Measurements from ENCODE around the gene CMA1.
"Not testable (repeated sequence)": the region's sequence is repeated elsewhere in the genome, so short reads cannot be mapped to it uniquely, and the experiment has no call there.

Gene CMA1

DNA sequence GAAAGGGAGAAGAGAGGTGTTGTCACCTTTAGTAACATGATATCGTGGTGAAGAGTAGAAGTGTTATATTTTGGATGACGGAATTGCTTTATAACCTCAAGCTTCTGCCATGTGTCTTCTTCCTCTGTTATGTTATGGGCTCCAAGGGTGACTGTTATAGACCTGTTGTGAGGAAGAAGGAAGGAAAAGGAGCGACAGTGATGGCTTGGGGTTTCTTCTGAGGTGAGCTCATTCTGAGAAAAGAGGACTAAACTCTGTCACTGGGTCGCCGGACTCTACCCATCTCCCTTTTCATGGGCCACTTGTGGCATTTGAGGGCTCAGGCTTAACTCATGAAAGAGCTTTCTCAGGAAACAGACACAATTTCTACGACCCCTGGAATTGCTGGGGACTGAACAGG, 1.6 kb downstream of the CMA1 start:
- H3K4me3 ChIP-seq (ENCODE audit: low read length): no peak overlapping the region
- H3K27me3 ChIP-seq (ENCODE audit: control insufficient read depth, insufficient read depth, low read length): no peaks in the 10 kb centered on the region; the same call in 1 of the 2 replicates
- no peaks in the 10 kb centered on the region for H3K9me3 ChIP-seq (ENCODE audit: control insufficient read depth, insufficient read depth, low read length)
- no peak overlapping the region for H3K27ac ChIP-seq (ENCODE audit: low read length)
- whole genome bisulfite sequencing (ENCODE audit: insufficient coverage, insufficient read length): 100% methylated on average over 2 of the region's 6 CpGs
- H3K4me1 ChIP-seq (ENCODE audit: control insufficient read depth, insufficient read depth, low read length): no peaks in the 10 kb centered on the region
- DNase-seq (ENCODE audit: low read depth, low spot score): no peak
- H3K36me3 ChIP-seq (ENCODE audit: control insufficient read depth, insufficient read depth, low read length): no peaks in the 10 kb centered on the region

DNA sequence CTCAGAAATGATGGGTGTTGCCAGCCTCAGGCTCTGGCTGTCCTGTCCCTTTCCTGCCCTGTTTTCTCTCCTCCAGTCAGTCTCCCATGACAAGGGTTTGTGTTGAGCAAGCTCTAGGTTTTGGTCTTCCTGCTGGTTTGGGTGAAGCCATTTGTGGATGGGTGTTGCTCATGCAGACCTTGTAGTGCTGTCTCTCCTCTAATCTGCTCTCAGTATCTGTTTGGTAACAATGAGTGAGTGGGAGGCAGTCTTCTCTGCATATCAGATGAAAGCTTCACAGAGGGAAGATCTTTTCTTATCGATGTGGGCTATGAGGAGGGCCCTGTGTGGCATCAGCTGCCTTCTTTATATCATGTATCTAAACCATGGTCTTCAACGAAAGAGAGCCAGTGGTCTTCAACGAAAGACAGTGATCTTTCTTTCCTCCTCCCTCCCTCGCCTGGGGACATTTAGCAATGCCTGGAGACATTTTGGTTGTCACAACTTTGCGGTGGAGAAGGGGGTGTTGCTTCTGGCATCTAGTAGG, 3.6 kb downstream of the CMA1 start:
- Histone ChIP-seq H3K4me3 (ENCODE audit: low read length) (no peak overlapping the region), H3K9me3 (ENCODE audit: control insufficient read depth, insufficient read depth, low read length) (no peaks in the 10 kb centered on the region), H3K27me3 (ENCODE audit: control insufficient read depth, insufficient read depth, low read length) (no peaks in the 10 kb centered on the region; the same call in 1 of the 2 replicates), H3K4me1 (ENCODE audit: control insufficient read depth, insufficient read depth, low read length) (no peaks in the 10 kb centered on the region), H3K27ac (ENCODE audit: low read length) (no peak overlapping the region), H3K36me3 (ENCODE audit: control insufficient read depth, insufficient read depth, low read length) (no peaks in the 10 kb centered on the region)
- WGBS (ENCODE audit: insufficient coverage, insufficient read length): no CpG with 5 or more reads among the region's 5 CpGs
- no peak for DNase-seq (ENCODE audit: low read depth, low spot score)

DNA sequence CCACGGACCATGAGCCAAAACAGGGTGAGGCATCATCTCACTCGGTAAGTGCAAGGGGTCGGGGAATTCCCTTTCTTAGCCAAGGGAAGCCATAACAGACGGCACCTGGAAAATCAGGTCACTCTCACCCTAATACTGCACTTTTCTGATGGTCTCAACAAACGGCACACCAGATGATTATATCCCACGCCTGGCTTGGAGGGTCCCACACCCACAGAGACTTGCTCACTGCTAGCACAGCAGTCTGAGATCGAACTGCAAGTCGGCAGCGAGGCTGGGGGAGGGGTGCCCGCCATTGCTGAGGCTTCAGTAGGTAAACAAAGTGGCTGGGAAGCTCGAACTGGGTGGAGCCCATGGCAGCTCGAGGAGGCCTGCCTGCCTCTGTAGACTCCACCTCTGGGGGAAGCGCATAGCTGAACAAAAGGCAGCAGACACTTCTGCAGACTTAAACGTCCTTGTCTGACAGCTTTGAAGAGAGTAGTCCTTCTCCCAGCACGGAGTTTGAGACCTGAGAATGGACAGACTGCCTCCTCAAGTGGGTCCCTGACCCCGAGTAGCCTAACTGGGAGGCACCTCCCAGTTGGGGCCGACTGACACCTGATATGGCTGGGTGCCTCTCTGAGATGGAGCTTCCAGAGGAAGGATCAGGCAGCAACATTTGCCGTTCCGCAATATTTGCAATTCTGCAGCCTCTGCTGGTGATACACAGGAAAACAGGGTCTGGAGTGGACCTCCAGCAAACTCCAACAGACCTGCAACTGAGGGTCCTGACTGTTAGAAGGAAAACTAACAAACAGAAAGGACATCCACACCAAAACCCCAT, 16.3 kb downstream of the CMA1 start:
- WGBS (ENCODE audit: insufficient coverage, insufficient read length): no CpG with 5 or more reads among the region's 19 CpGs

DNA sequence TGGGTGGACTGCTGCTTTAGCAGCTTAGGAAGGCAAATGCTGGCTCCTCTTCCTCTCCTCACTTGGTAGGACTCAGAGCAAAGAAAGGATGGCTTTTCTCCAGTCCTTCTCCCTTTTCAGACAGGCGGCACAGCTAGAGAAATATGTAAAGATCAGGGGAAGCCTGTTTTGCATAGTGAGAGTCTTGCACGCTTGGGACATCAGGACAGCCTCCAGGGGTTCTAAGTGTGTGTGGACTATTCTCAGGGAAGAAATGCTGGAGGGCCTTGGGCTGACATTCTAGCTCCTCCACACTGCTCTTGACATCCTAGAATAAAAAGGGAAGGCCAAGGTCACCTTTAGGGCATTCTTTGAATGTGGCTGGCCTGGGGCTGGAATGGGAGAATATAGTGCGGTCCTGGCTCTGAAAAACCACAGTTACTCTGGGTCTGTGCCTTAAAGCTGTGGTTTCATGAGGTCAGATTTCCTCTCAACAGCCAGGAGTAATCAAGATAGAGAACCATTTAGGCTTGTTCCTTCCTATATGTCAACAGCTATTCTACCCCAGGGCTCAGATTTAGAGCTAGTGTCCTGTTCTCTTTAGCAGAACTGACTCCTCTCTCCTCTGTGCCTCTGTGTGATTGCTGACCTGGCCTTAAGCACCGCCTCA, 24.3 kb downstream of the CMA1 start:
- Histone ChIP-seq H3K27me3 (ENCODE audit: control insufficient read depth, insufficient read depth, low read length) (no peaks in the 10 kb centered on the region), H3K36me3 (ENCODE audit: control insufficient read depth, insufficient read depth, low read length) (no peaks in the 10 kb centered on the region), H3K4me3 (ENCODE audit: low read length) (no peak overlapping the region), H3K4me1 (ENCODE audit: control insufficient read depth, insufficient read depth, low read length) (no peaks in the 10 kb centered on the region), H3K9me3 (ENCODE audit: control insufficient read depth, insufficient read depth, low read length) (no peaks in the 10 kb centered on the region), H3K27ac (ENCODE audit: low read length) (no peak overlapping the region)
- WGBS (ENCODE audit: insufficient coverage, insufficient read length): no CpG with 5 or more reads among the region's 4 CpGs
- no peak for DNase-seq (ENCODE audit: low read depth, low spot score)

More for the DNA sequence above, 16.3 kb downstream of the CMA1 start:
- not testable (repeated sequence) for H3K9me3 ChIP-seq (ENCODE audit: control insufficient read depth, insufficient read depth, low read length); H3K36me3 ChIP-seq (ENCODE audit: control insufficient read depth, insufficient read depth, low read length); H3K4me1 ChIP-seq (ENCODE audit: control insufficient read depth, insufficient read depth, low read length); H3K27ac ChIP-seq (ENCODE audit: low read length); DNase-seq (ENCODE audit: low read depth, low spot score); H3K4me3 ChIP-seq (ENCODE audit: low read length); H3K27me3 ChIP-seq (ENCODE audit: control insufficient read depth, insufficient read depth, low read length)

DNA sequence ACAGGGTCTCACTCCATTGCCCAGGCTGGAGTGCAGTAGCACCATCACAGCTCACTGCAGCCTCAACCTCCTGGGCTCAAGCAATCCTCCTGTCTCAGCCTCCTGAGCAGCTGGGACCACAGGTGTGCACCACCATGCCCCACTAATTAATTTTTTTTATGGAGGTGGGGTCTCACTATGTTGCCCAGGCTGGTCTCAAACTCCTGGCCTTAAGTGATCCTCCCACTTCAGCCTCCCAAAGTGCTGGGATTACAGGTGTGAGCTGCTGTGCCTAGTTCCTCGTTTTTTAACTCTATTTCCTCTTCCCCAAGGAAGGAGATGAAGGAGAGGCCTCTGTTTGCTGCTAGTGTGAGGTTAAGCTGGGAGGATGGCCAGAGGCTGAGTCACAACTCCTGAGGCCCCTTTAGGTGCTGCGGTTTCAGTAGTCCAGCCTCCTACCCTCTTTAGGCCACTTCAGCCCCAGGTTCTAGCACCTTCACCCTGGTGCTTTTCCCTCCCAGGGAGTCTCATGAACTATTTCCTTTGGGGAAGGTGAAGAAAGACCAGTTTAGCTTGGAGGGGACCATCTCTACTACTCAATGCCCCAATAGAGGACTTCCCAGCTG, 25.3 kb downstream of the CMA1 start:
- H3K27ac ChIP-seq (ENCODE audit: low read length); DNase-seq (ENCODE audit: low read depth, low spot score): not testable (repeated sequence)
- no CpG with 5 or more reads among the region's 2 CpGs for WGBS (ENCODE audit: insufficient coverage, insufficient read length)

DNA sequence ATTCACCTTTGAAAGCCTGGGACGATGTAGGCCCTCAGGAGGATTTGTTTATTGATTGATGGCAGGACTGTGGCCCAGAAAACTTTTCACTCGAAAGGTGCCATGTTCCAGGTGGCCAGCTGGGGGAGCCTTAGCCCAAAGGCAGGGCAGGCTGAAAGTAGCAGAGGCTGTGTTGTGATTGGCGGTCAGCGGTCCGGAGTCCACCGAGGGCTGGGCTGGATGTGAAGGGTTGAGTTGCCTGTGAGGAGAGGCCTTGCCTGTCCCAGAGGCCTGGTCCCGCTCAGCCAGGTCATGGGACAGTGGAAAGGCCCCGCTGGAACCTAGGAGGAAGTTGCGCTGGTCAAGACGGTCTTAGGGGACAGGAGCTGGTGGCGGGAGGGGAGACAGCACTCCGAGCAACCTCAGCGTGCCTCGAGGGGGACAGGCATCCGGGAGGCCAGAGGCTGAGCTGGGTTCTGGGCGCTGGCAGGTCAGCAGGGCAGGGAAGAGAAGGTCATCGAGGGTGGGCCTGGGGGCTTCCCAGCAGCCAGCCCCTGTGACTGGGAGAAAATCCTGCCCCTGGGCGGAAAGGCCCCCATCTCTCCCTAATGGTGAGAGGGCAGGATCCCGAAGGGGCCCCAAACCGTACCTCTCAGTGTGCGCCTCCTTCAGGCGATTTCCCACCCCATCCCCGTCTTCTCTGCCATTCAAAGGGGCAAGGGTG, 26.3 kb downstream of the CMA1 start:
- peak; percentile 84 for DNase-seq (ENCODE audit: low read depth, low spot score)
- WGBS (ENCODE audit: insufficient coverage, insufficient read length): no CpG with 5 or more reads among the region's 23 CpGs
- H3K4me3 ChIP-seq (ENCODE audit: low read length): no peak overlapping the region
- no peak overlapping the region for H3K27ac ChIP-seq (ENCODE audit: low read length)
- no peaks in the 10 kb centered on the region for H3K4me1 ChIP-seq (ENCODE audit: control insufficient read depth, insufficient read depth, low read length)
- no peaks in the 10 kb centered on the region for H3K9me3 ChIP-seq (ENCODE audit: control insufficient read depth, insufficient read depth, low read length)
- H3K27me3 ChIP-seq (ENCODE audit: control insufficient read depth, insufficient read depth, low read length): no peaks in the 10 kb centered on the region
- no peaks in the 10 kb centered on the region for H3K36me3 ChIP-seq (ENCODE audit: control insufficient read depth, insufficient read depth, low read length)

More for the DNA sequence above, 25.3 kb downstream of the CMA1 start:
- H3K4me1 ChIP-seq (ENCODE audit: control insufficient read depth, insufficient read depth, low read length); H3K36me3 ChIP-seq (ENCODE audit: control insufficient read depth, insufficient read depth, low read length); H3K9me3 ChIP-seq (ENCODE audit: control insufficient read depth, insufficient read depth, low read length); H3K4me3 ChIP-seq (ENCODE audit: low read length); H3K27me3 ChIP-seq (ENCODE audit: control insufficient read depth, insufficient read depth, low read length): not testable (repeated sequence)

DNA sequence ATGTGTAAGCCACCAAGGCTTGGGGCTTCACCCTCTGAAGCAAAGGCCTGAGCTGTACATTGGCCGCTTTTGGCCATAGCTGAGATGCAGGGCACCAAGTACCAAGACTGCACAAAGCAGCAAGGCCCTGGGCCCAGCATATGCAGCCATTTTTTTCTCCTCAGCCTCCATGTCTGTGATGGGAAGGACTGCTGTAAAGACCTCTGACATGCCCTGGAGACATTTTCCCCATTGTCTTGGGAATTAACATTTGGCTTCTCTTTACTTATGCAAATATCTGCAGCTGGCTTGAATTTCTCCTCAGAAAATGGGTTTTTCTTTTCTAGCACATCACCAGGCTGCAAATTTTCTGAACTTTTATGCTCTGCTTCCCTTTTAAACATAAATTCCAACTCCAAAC, 28.1 kb downstream of the CMA1 start:
- H3K4me3 ChIP-seq (ENCODE audit: low read length); H3K27ac ChIP-seq (ENCODE audit: low read length); DNase-seq (ENCODE audit: low read depth, low spot score); H3K9me3 ChIP-seq (ENCODE audit: control insufficient read depth, insufficient read depth, low read length); H3K36me3 ChIP-seq (ENCODE audit: control insufficient read depth, insufficient read depth, low read length); H3K4me1 ChIP-seq (ENCODE audit: control insufficient read depth, insufficient read depth, low read length); H3K27me3 ChIP-seq (ENCODE audit: control insufficient read depth, insufficient read depth, low read length): not testable (repeated sequence)
- WGBS (ENCODE audit: insufficient coverage, insufficient read length): no CpG with 5 or more reads among the region's 1 CpG

DNA sequence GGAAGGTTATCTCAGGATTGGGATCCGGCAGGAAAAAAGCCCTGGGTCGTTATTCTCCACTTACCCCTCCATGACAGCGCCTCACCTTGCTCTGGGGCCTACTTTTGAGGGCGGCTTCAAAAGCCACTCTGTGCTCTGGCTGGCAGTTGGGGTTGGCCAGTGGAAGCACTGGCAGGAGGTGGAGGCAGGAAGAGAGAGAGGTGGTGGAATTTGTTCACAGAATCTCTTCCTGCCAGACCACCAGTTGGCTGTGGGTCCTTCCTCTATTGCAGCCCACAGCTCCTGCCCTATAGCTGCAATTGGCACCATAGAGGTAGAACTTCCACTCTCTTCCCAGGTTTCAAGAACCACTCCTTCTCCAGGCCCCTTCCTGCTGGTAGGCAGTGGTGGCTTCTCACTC, 32.8 kb downstream of the CMA1 start:
- Histone ChIP-seq H3K36me3 (ENCODE audit: control insufficient read depth, insufficient read depth, low read length) (no peaks in the 10 kb centered on the region), H3K27me3 (ENCODE audit: control insufficient read depth, insufficient read depth, low read length) (no peaks in the 10 kb centered on the region), H3K4me3 (ENCODE audit: low read length) (no peak overlapping the region), H3K9me3 (ENCODE audit: control insufficient read depth, insufficient read depth, low read length) (no peaks in the 10 kb centered on the region), H3K4me1 (ENCODE audit: control insufficient read depth, insufficient read depth, low read length) (no peaks in the 10 kb centered on the region), H3K27ac (ENCODE audit: low read length) (no peak overlapping the region)
- DNase-seq (ENCODE audit: low read depth, low spot score): no peak
- WGBS (ENCODE audit: insufficient coverage, insufficient read length): no CpG with 5 or more reads among the region's 4 CpGs

DNA sequence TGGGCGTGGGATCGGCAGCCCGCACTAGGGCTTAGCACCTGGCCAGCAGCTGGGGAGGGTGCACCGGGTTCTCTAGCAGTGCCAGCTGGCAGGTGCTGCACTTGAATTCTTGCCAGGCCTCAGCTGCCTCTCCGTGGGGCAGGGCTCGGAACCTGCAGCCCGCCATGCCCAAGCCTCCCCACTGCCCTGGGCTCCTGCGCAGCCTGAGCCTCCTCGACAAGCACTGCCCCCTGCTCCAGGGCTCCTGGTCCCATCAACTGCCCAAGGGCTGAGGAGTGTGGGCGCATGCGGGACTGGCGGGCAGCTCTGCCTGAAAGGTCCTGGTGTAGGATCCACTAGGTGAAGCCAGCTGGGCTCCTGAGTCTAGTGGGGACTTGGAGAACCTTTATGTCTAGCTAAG, 34.9 kb downstream of the CMA1 start:
- Histone ChIP-seq H3K9me3 (ENCODE audit: control insufficient read depth, insufficient read depth, low read length) (no peaks in the 10 kb centered on the region), H3K36me3 (ENCODE audit: control insufficient read depth, insufficient read depth, low read length) (no peaks in the 10 kb centered on the region), H3K4me3 (ENCODE audit: low read length) (no peak overlapping the region), H3K4me1 (ENCODE audit: control insufficient read depth, insufficient read depth, low read length) (no peaks in the 10 kb centered on the region), H3K27me3 (ENCODE audit: control insufficient read depth, insufficient read depth, low read length) (no peaks in the 10 kb centered on the region), H3K27ac (ENCODE audit: low read length) (no peak overlapping the region)
- no peak for DNase-seq (ENCODE audit: low read depth, low spot score)
- no CpG with 5 or more reads among the region's 12 CpGs for WGBS (ENCODE audit: insufficient coverage, insufficient read length)

DNA sequence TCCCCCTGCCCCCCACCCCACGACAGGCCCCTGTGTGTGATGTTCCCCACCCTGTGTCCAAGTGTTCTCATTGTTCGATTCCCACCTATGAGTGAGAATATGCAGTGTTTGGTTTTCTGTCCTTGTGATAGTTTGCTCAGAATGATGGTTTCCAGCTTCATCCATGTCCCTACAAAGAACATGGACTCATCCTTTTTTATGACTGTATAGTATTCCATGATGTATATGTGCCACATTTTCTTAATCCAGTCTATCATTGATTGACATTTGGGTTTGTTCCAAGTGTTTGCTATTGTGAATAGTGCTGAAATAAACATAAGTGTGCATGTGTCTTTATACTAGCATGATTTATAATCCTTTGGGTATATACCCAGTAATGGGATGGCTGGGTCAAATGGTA, 37.6 kb downstream of the CMA1 start:
- DNase-seq (ENCODE audit: low read depth, low spot score); H3K9me3 ChIP-seq (ENCODE audit: control insufficient read depth, insufficient read depth, low read length); H3K27ac ChIP-seq (ENCODE audit: low read length); H3K36me3 ChIP-seq (ENCODE audit: control insufficient read depth, insufficient read depth, low read length); H3K27me3 ChIP-seq (ENCODE audit: control insufficient read depth, insufficient read depth, low read length); H3K4me1 ChIP-seq (ENCODE audit: control insufficient read depth, insufficient read depth, low read length); H3K4me3 ChIP-seq (ENCODE audit: low read length): not testable (repeated sequence)
- WGBS (ENCODE audit: insufficient coverage, insufficient read length): no CpG with 5 or more reads among the region's 2 CpGs

Measured in iPS DF 6.9 (cell line).